LNCaP clone FGC (cell line): ENCODE measurements around the gene PROM1.

ENCODE experiments used
- DNase-seq: peaks from one replicate; pipeline ENCODE4 v3.0.0-alpha.2; 2011; ENCODE audit warnings: low read depth
- H3K4me3 ChIP-seq: 2 replicates; pipeline ENCODE4 v1.5.1; 2011; ENCODE audit warnings: mild to moderate bottlenecking, low read depth, low read length, control low read depth
- TF ChIP-seq, protein P1 (sequence below): IDR thresholded peaks from 2 replicates; pipeline ENCODE4 v1.5.1; 2012; ENCODE audit warnings: mild to moderate bottlenecking; ENCODE audit not compliant: control insufficient read depth, insufficient read depth; ENCODE audit errors: extremely low read depth

The PROM1 gene

DNA sequence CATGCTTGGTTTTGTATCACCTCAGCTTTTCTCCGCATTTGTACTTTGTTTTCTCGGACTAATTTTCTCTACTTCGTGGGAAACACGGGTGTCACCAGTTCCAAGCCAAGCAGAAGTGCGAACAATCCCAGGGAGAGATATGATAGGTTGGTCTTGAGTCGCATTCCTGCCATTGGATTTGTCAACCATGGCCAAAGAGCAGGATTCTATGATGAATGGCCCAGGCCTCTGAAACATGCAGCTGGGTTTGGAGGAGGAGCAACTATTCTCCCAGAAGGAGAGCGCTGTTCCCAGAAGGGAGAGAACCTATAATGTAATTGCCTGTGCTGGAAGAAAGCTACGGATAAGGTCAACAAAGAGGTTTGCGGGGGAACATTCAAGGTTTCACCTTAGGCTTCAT is 135.0 kb downstream of the PROM1 start:
- DNase-seq: no peak
- H3K4me3 ChIP-seq: no peak overlapping the region
- TF ChIP-seq, protein P1, sequence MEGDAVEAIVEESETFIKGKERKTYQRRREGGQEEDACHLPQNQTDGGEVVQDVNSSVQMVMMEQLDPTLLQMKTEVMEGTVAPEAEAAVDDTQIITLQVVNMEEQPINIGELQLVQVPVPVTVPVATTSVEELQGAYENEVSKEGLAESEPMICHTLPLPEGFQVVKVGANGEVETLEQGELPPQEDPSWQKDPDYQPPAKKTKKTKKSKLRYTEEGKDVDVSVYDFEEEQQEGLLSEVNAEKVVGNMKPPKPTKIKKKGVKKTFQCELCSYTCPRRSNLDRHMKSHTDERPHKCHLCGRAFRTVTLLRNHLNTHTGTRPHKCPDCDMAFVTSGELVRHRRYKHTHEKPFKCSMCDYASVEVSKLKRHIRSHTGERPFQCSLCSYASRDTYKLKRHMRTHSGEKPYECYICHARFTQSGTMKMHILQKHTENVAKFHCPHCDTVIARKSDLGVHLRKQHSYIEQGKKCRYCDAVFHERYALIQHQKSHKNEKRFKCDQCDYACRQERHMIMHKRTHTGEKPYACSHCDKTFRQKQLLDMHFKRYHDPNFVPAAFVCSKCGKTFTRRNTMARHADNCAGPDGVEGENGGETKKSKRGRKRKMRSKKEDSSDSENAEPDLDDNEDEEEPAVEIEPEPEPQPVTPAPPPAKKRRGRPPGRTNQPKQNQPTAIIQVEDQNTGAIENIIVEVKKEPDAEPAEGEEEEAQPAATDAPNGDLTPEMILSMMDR: no peak

DNA sequence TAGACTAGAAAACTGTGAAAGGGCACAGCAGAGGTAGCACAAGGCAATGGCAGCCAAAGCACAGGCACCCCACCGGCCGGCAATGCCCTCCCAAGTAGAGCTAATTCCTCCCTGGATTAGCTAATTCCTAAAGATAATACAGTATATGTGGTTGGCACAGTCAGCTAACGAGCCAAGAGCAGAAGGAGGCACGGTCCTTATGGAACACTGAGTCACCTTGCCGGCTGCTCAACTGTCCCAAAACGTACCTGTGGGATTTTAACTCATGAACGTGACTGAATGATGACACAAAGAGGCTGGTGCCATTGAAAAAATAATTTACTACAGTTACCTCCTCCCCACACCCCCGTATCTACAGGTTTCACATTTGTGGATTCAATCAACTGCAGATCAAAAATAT is 136.1 kb downstream of the PROM1 start:
- DNase-seq: no peak
- TF ChIP-seq, protein P1: no peak
- no peak overlapping the region for H3K4me3 ChIP-seq

DNA sequence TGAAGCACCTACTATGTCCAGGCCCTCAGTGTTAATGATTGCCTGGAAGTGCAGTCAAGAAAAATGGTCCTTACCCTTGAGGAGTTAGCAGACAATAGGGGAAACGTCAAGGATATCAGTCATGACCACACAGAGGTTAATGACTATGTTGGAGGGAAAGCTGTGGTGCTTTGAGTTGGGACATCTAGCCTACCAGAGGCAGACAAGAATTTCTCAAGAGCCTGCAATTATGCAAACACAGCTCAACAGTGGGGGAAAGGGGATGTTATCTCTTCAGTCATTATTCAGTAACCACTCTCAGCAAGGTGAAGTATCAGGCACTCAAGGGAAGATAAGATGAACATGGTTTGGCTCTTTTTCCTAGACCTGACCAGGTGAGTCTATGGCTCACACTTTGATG is 138.3 kb downstream of the PROM1 start:
- TF ChIP-seq, protein P1: no peak
- H3K4me3 ChIP-seq: no peak overlapping the region
- no peak for DNase-seq

DNA sequence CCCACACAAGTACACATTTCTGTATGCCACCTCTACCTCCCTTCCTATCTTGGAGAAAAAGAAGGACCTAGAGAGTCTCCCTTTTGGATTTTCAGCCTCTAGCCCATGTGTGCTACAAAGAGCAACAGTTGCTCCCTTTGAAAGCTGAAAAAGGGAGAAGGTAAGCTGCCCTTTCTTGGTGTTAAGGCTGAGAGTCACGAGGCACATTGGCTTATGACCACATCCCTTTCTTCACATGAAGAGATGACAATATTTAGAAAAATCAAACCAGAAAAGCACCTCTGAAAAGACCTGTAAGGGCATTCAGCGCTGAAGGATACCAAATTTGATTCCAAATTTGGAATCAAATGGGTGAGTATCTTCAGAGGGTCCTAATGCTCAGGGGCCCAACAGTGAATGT is 138.9 kb downstream of the PROM1 start:
- TF ChIP-seq, protein P1: no peak
- DNase-seq: no peak
- H3K4me3 ChIP-seq: no peak overlapping the region

DNA sequence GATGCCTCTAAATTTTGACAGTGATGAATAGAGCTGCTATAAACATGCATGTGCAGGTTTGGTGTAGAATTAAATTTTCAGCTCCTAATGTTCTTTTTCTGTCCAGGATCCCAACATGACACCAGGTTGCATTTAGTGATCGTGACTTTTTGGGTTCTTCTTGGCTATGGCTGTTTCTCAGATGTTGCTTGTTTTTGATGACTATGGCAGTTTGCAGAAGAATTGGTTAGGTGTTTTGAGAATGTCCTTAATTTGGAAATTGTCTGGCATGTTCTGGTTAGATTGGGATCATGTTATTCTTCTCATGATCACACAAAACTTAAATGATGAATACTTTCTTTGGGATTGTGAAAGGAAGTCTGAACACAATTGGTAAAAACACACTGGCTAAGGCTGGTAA is 141.5 kb downstream of the PROM1 start:
- no peak overlapping the region for H3K4me3 ChIP-seq
- TF ChIP-seq, protein P1: no peak
- DNase-seq: no peak

DNA sequence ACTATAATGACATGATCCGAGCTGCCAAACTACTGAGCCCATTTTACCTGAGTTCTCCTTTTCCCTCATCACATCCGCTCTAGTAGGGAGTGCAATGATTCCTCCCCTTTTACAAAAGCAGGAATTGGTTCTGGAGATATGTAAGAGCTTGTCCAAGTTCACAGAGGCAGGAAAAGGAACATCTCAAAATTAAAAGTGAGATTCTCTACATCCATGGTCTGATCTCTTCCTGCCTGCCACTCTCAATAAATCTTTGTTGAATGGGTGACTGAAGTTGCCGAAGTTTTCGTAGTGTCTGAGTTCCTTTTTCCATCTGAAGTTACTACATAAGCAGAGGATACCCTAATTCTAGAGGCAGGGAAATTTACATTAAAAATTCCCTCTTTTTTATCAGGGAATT is 145.2 kb downstream of the PROM1 start, which contains the start of gene FGFBP1:
Gene FGFBP1 (minus strand): TSS at position 101 of the 400 bp plus-strand sequence. CDS start 2,108 bp downstream, outside the sequence.
- H3K4me3 ChIP-seq: no peak within 1 kb of the TSS
- TF ChIP-seq, protein P1: no peak
- no peak for DNase-seq

- no peak for DNase-seq
- no peak overlapping the region for H3K4me3 ChIP-seq
- TF ChIP-seq, protein P1: no peak
Observed at GRCh38 chr4:15938182-15938581, 145.6 kb downstream of the PROM1 start.
